HG03060 (cell line): ENCODE results near the gene SLC9B2.
"Not testable (repeated sequence)": the region's sequence is repeated elsewhere in the genome, so short reads cannot be mapped to it uniquely, and the experiment has no call there.

Experiments used
- ATAC-seq: cut with Tn5 transposase; IDR thresholded peaks from one replicate; pipeline ENCODE4 v1.9.1; 2021; ENCODE audit warnings: low read depth, moderate number of reproducible peaks; ENCODE audit not compliant: unreplicated experiment

SLC9B2 gene

DNA sequence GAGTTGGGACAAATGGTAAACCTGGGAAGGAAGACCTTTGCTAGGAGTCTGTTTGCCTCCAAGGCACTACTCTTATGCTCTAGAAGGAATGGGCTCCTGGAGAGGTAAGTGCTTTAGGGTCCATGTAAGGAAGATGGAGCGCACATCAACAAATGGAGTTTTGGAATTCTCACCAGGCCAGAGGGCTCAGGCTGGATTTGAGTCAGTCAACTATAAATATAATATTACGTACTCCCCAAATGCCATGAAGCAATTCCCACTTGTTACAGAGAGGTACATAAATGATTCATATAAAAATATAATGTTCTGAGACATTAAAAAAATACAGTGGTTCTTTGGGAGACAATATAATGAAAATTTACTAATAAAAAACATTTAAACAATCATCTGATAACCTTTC, 55.4 kb downstream of the SLC9B2 start:
- ATAC-seq = no peak

DNA sequence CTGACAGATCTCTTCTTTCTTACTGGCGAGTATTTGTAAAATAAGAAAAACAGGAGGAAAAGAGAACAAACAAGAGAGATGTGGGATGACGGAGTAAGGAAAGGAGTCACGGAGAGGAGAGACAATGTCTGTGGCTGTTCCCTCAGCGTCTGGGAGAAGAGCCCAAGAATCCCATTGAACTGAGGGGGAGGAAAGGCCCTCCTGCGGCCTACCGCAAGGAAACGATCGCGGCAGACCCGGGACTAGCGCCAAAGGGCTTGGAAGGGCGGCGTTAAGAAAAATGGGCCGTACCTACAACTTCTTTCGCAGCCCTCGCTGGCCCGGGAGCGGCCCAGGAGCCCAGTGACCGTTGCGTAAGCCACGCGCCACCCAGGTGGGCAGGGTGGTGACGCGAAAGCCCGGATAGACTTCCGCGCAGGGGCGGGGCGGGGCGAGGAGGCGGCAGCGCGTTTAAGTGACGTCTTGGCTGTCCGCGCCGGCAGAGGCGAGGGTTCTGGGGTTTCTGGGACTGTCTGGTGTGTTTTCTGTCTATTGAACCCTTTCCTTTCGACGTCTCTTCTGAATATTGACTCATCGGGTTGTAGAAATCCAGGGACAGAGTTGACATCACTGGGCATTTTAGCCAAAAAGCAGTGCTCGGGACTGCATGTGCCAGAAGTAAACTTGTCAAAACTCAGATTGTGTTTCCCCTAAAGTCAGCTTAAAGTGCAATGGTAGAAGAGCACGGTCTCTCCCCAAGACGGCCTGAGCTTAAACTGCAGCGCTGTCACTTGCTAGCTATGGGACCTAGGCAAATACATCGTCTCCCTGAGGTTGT, 57.0 kb downstream of the SLC9B2 start, which contains the start of gene SLC9B1:
Gene SLC9B1 (minus strand): TSS at position 398 of the 817 bp plus-strand sequence. CDS start 27,994 bp downstream, outside the sequence.
- ATAC-seq = peak; percentile 88

DNA sequence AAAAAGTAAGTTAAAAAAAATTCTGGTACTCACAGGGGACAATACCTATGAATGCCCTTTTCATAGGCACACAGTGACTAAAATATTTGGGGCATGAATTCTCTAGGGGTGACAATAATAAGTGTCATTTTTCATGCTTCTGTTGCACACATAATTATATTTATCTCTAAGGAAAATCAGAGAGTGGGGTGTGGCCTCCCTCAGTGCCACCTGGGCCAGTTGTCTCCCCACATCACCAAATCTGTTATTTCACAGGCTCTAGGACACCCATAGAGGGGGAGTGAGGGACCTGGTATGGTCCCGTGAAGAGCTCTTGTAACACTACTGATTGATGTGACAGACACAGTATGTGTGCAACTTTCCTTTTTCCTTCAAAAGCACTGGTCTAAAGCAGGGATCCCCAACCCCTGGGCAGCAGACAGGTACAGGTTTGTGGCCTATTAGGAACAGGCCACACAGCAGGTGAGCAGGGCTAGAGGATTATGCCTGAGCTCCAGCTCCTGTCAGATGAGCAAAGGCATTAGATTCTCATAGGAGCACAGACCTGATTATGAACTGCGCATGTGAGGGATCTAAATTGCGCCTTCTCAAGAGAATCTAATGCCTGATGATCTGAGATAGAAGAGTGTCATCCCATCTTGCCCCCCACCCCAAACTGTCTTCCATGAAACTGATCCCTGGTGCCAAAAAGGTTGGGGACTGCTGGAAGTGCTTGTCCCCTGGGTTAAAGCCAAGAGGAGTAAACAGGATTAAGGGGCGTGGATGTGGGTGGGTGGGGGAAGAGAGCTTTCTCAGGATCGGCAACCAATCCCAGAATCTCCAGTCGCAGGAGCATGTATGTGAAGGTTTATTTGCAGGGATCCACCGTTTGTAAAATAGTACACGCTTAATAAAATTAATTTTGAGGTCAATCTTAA, 57.9 kb downstream of the SLC9B2 start:
- ATAC-seq = no peak

DNA sequence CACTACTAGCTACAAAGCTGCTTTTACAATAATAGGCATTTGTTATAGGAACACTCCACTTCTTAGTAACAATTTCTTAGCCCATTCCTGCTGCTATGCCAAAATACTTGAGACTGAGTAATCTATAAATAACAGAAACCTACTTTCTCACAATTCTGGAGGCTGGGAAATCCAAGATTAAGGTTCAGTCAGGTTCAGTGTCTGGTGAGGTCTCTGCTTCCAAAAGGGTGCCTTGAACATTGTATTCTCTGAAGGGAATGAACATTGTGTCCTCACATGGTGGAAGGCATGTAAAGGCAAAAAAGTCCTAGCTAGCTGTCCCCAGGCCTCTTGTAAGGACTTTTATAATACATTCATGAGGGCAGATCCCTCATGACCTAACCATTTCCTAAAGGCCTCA, 64.0 kb downstream of the SLC9B2 start:
- no peak for ATAC-seq

DNA sequence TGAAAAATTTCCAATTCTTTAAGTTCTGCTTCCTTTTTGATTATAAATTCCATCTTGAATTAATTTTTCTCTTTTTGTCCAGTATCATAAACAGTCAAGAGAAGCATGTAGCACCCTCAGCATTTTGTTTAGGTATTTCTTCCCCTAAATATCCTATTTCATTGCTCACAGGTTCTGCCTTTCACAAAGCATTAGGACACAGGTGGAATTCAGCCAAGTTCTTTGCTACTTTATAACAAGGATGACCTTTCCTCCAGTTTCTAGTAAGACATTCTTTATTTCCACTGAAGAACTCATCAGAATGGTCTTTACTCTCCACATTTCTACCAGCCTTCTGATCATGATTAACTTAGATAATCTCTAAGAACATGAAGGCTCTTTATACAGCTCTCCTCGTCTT, 64.5 kb downstream of the SLC9B2 start:
- no peak for ATAC-seq

DNA sequence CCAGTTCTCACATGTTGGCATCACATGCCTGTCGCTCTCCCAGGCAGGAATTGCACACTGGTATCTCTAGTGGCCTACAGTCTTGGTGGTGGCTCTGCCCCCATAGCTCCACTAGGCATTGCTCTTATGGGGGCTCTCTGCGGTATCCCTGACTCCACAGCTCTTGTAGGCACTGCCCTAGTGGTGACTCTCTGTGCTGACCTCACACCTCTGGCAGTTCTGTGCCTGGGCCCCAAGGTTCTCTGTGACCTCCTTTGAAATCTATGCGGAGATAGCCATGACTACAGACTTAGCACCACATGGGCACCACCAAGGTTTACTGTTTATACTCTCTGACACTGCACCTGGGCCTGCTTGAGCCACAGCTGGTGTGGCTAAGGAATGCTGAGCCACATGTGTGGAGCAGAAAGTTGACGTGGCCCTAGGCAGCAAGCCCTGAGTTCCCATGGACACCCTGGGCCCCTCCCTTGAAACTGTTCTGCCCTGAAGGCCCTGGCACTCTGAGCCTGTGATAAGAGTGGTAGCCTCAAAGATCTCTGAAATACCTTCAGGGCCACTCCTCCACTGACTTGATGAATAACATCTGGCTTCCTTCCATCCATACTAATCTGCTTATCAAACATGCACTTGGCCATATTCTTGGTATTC, 65.1 kb downstream of the SLC9B2 start:
- ATAC-seq = no peak

DNA sequence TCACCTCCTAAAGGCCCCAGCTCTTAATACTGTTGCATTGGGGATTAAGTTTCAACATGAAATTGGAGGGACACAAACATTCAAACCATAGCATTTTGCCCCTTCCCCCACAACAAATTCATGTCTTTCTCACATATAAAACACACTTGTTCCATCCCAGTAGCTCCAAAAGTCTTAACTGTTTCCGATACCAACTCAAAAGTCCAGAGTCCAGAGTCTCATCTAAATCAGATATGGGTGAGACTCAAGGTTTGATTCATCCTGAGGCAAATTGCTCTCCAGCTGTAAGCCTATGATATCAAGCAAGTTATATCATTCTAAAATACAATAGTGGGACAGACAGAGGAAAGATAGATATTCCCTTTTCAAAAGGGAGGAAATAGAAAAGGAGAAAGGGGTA, 65.8 kb downstream of the SLC9B2 start:
- no peak for ATAC-seq

DNA sequence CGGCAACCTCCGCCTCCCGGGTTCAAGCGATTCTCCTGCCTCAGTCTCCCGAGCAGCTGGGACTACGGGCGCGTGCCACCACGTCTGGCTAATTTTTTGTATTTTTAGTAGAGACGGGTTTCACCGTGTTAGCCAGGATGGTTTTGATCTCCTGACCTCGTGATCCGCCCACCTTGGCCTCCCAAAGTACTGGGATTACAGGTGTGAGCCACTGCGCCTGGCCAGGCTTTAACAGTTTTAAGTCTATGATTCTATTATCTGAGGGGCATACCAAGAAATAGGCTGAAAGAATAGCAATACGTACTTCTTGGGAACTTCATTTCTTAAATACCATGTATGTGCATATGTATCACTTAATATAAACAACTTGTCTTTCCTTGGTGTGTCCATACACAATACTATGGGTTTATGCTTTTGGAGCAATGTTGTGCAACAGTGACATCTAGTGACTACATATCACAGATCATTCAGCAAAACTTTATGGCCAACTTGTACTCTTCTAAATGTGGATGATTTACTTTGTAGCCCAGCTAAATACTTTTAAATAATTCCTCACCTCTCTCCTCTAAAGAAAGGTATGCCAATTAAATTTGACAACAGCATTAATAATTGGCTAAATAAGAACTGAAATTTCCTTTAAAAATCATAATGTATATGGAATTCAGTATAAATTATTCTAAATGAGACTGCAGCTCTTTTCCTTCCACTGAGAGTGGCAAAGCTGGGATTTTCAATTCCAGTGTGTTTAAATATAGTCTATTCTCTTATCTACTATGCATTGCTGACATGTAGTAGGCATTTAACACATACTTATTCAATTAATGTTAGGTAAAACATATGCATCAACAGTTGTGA, 67.5 kb downstream of the SLC9B2 start:
- ATAC-seq = peak; percentile 92

DNA sequence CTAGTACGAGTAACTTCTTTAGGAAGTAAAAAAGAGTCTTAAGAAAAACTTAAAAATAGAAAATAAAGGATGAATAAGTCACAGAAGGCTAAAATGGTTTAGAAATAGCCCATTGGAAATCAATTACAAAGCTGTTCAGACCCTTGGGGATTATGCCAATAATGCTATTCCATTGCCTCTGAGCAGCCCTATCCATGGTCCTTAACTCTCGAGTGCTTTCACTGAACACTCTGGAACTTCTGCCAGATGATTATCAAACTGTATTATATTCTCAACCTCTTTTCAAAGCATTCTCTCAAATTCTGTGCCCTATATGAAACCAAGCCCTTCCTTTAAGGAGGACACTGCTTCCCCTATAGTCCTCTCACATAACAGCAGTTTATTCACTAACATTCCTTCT, 74.0 kb downstream of the SLC9B2 start:
- ATAC-seq = no peak

DNA sequence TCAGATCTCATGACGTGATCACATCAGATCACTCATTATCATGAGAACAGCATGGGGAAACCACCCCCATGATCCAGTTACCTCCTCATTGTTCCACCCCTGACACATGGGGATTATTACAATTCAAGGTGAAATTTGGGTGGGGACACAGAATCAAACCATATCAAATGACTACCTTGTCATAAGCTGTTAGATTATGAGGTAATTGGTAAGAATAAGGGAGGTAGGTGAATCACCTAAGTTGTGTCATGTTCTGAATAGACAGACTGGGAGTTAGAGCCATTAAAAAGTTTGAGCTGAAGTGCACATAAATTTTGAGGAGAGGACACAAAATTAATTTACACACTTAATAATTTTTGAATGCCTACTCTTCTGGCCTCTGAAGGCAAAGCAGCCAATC, 81.8 kb downstream of the SLC9B2 start:
- ATAC-seq = no peak

DNA sequence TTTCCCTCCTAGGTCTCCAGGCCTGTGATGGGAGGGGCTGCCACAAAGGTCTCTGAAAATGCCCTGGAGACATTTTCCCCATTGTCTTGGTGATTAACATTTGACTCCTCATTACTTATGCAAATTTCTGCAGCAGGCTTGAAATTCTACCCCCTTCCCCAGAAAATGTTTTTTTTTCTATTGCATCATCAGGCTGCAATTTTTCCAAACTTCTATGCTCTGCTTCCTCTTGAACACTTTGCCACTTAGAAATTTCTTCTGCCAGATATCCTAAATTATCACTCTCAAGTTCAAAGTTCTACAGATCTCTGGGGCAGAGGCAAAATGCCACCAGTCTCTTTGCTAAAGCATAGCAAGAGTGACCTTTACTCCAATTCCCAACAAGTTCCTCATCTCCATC, 82.6 kb downstream of the SLC9B2 start:
- ATAC-seq = not testable (repeated sequence)

DNA sequence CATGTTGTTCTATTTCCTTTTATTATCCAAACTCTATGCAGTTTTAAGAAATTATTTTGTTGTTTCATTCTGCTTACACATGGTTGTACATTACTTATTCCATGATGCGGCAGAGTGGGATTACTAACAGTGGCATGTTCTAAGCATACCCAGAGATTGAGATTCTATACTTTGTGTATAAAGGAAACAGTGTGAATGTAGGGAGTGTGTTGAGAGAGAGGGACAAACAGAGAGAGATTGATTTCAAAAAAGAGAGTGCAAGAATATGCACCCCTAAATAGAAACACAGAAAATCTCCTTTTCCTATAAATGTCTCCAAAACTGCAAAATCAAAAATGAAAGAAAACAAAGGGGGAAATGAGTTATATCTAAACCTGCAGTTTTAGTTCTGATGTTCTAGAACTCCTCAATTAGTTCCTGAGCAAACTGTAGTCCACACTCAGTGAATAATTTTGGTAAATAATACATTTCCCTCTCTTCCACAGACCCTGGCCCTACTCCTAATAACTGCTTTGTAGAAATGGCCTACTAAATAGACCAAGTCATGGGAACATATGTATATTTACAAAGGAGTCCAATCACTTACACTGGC, 88.0 kb downstream of the SLC9B2 start:
- no peak for ATAC-seq

DNA sequence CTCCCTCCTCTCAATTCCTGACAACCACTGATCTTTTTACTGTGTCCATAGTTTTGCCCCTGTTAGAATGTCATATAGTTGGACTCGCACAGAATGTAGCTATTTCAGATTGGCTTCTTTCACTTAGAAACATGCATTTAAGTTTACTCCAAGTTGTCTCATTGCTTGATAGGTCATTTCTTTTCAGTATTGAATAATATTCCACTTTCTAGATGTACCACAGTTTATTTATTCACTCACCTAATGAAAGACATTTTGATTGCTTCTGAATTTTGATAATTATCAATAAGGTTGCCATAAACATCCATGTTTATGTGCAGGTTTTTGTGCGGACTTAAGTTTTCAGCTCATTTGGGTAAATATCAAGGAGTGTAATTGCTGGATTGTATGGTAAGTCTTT, 95.6 kb downstream of the SLC9B2 start:
- ATAC-seq = no peak
